ENCODE measurements around the gene LCTL.

Gene LCTL

DNA sequence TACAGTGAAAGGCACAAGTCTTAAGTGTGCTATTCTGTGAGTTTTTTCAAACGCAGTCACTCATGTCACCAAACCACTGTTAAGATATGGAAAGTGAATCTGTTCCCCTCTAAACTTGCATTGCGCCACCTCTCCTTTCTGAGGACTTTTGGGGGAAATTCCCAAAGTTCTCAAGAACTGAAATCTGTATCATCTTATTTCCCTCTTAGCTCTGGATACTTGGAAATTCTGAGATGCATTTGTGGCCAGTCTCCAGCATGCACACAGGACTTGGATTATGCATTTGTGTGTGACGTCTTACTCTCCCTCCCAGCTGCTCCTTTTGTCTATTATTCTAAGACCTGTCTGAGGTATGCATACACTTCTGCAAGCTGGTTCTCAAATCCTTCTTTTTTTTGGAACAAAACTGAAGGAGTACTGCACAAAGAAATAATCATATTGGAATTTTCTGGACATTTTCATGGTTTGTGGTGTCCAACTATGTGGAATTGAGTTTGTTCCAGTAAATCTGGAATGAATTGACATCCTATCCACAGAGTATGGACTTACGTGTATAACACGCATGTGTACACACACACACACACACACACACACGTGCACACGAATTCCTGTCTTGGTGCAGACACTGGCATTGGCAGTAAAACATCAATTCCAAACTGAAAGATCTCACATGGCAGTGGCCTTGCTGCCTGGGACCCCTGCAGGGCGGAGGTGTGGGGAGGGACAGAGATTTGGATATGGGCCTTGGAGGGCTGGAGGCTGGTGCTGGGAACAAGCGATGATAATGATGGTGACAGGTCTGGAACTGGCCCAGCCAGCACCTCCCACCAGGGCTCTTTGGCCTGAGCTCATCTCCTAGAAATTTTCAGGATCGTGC is 8.2 kb upstream of the LCTL start:
- TF ChIP-seq, protein P1, sequence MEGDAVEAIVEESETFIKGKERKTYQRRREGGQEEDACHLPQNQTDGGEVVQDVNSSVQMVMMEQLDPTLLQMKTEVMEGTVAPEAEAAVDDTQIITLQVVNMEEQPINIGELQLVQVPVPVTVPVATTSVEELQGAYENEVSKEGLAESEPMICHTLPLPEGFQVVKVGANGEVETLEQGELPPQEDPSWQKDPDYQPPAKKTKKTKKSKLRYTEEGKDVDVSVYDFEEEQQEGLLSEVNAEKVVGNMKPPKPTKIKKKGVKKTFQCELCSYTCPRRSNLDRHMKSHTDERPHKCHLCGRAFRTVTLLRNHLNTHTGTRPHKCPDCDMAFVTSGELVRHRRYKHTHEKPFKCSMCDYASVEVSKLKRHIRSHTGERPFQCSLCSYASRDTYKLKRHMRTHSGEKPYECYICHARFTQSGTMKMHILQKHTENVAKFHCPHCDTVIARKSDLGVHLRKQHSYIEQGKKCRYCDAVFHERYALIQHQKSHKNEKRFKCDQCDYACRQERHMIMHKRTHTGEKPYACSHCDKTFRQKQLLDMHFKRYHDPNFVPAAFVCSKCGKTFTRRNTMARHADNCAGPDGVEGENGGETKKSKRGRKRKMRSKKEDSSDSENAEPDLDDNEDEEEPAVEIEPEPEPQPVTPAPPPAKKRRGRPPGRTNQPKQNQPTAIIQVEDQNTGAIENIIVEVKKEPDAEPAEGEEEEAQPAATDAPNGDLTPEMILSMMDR (IDR thresholded peaks at IDR 0.05; ENCODE audit: low read depth, low read length, missing control alignments) = no peak
- DNase-seq (ENCODE audit: low read depth) = no peak
- H3K4me3 ChIP-seq (ENCODE audit: low read depth, low read length) = no peak overlapping the region

DNA sequence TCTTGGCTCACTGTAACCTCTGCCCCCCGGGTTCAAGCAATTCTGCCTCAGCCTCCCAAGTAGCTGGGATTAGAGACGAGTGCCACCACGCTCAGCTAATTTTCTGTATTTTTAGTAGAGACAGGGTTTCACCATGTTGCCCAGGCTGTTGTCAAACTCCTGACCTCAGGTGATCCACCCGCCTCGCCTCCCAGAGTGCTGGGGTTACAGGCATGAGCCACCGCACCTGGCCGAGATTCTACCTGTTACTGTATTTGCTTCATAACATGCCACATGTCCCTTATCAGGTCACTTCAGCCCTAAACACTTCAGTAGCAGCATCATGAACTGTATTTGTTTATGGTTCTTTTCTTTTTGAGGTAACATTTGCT is 7.5 kb upstream of the LCTL start:
- no peak overlapping the region for H3K4me3 ChIP-seq (ENCODE audit: low read depth, low read length)
- no peak for DNase-seq (ENCODE audit: low read depth)
- TF ChIP-seq, protein P1 (IDR thresholded peaks at IDR 0.05; ENCODE audit: low read depth, low read length, missing control alignments) = no peak

DNA sequence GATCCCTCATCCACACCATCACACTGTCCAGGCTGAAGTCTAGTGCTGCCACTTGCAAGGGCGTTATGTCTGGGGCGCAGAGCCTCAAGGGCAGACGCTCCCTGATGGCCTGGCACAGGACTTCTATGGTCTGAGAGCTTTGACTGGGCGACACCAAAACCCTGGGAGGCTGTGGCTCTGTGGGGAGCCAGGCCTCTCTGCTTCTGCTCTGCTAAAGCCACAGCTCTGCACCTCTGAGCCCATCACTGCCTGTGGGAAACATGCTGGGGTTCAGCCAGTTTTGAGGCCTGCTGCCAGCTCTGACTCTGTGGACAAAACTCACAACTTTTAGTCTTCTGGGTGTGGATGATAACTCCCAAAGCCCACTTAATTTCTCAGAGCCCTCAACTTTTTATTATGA is 6.3 kb upstream of the LCTL start:
- TF ChIP-seq, protein P1 (IDR thresholded peaks at IDR 0.05; ENCODE audit: low read depth, low read length, missing control alignments) = no peak
- H3K4me3 ChIP-seq (ENCODE audit: low read depth, low read length) = no peak overlapping the region
- no peak for DNase-seq (ENCODE audit: low read depth)

DNA sequence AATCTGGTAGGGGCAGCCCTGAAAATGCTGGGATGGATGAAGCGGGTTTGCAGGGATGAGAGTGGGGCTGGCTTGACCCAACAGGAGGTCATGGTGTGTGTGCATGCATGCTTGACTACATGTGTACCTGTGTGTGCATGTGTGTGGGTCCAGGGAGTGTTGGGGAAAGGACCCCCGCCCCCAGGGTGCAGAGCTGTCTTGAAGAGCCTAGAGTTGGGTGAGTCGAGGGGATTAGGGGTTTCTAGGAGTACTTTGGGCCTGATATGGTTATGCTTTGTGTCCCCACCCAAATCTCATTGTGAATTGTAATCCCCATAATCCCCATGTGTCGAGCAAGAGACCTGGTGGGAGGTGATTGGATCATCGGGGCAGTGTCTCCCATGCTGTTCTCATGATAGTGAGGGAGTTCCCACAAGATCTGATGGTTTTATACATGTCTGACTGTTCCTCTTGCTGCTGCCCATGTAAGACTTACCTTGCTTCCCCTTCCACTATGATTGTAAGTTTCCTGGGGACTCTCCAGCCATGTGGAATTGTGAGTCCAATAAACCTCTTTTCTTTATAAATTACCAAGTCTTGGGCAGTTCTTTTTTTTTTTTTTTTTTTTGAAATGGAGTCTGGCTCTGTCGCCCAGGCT is 5.2 kb upstream of the LCTL start:
- no peak overlapping the region for H3K4me3 ChIP-seq (ENCODE audit: low read depth, low read length)
- TF ChIP-seq, protein P1 (IDR thresholded peaks at IDR 0.05; ENCODE audit: low read depth, low read length, missing control alignments) = no peak
- DNase-seq (ENCODE audit: low read depth) = no peak

DNA sequence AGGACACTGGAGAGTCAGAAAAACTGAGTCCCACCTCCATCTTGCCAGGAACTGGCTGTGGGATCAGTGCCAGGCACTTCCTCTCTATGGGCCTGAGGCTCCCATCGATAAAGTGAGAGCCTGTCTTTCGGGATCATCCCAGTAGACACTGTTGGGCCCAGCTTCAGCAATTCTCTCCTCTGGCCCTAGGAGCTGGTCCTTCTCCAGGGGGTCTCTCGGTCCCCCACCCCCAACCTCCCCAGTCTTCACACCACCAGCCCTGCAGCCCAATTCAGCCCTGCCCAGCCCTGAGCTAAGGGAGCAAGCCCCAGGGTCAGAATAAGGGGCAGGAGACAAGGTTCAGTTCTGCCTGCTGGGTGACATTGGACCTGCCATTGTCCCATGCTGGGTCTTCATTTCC is 4.5 kb upstream of the LCTL start:
- H3K4me3 ChIP-seq (ENCODE audit: low read depth, low read length) = no peak overlapping the region
- DNase-seq (ENCODE audit: low read depth) = no peak
- TF ChIP-seq, protein P1 (IDR thresholded peaks at IDR 0.05; ENCODE audit: low read depth, low read length, missing control alignments) = no peak

DNA sequence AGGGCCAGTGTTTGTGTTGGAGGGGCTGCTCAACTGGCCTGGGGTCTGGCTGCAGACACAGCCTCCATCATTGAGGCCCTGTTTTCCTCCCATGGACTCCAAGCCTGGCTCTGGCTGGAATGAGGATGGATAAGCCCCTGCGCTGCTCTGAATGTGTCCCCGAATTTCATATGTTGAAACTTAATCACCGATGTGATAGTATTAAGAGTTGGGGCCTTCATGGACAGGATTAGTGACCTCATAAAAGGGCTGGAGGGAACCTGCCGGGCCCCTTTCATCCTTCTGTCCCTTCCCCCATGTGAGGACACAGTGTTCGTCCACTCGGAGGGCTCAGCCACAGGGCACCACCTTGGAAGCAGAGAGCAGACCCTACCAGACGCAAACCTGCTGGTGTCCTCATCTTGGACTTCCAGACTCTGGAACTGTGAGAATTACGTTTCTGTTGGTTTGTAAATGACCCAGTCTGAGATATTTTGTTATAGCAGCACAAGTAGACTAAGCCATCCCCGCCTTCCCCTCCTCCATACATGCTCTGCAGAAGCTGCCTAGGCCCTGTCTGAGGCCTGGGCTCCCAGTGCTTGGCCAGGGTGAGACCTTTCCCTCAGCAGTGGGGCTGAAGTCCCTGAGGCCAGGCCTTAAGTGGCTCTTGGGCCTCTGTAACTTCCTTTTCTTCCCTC is 3.8 kb upstream of the LCTL start:
- no peak for DNase-seq (ENCODE audit: low read depth)
- TF ChIP-seq, protein P1 (IDR thresholded peaks at IDR 0.05; ENCODE audit: low read depth, low read length, missing control alignments) = no peak
- H3K4me3 ChIP-seq (ENCODE audit: low read depth, low read length) = no peak overlapping the region

Data from GM12864 (cell line).